GM19239 (cell line): Measurements from ENCODE around the gene IGLL5.
A peak's percentile ranks its signal among the peaks of the same experiment; 100 is the strongest.
"Not testable (repeated sequence)": the region's sequence is repeated elsewhere in the genome, so short reads cannot be mapped to it uniquely, and the experiment has no call there.

Experiments
- DNase-seq: peaks from one replicate; pipeline ENCODE4 v3.0.0; 2011; ENCODE audit warnings: low spot score; ENCODE audit not compliant: insufficient read length
- FAIRE-seq: peaks from 2 replicates; lab custom pipeline; 2011; peaks lifted over from hg19 to GRCh38; lab: Jason Lieb, UNC

Gene IGLL5

GRCh38 chr22:22911327-22912134, 23.9 kb downstream of the IGLL5 start:
- FAIRE-seq, result no peak

GRCh38 chr22:22912135-22912987, 24.7 kb downstream of the IGLL5 start:
- FAIRE-seq, result no peak
- DNase-seq, result no peak

More at GRCh38 chr22:22911327-22912134, 23.9 kb downstream of the IGLL5 start:
- no peak for DNase-seq

GRCh38 chr22:22912988-22913253, 25.3 kb downstream of the IGLL5 start:
- DNase-seq (no peak), FAIRE-seq (no peak)

GRCh38 chr22:22913989-22914388, 26.4 kb downstream of the IGLL5 start:
- FAIRE-seq (no peak), DNase-seq (no peak)

- FAIRE-seq, result no peak
These were observed 27.4 kb downstream of the IGLL5 start for GRCh38 chr22:22914726-22915669.

GRCh38 chr22:22915670-22916035, 28.0 kb downstream of the IGLL5 start:
- DNase-seq (no peak), FAIRE-seq (no peak)

More at GRCh38 chr22:22914726-22915669, 27.4 kb downstream of the IGLL5 start:
- DNase-seq, result no peak

GRCh38 chr22:22916215-22916951, 28.8 kb downstream of the IGLL5 start:
- FAIRE-seq (peak; percentile 21), DNase-seq (no peak)

GRCh38 chr22:22916952-22917290, 29.3 kb downstream of the IGLL5 start:
- FAIRE-seq, result no peak
- DNase-seq, result no peak

- DNase-seq (no peak), FAIRE-seq (no peak)
These were observed 29.8 kb downstream of the IGLL5 start for GRCh38 chr22:22917377-22917776.

GRCh38 chr22:22918297-22918965, 30.8 kb downstream of the IGLL5 start:
- FAIRE-seq (no peak), DNase-seq (no peak)

- FAIRE-seq (no peak), DNase-seq (no peak)
These were observed 31.4 kb downstream of the IGLL5 start for GRCh38 chr22:22919041-22919440.

GRCh38 chr22:22920104-22920654, 32.6 kb downstream of the IGLL5 start:
- FAIRE-seq (no peak), DNase-seq (no peak)

- no peak for FAIRE-seq
- no peak for DNase-seq
These were observed 33.4 kb downstream of the IGLL5 start for GRCh38 chr22:22920910-22921550.

- no peak for DNase-seq
- no peak for FAIRE-seq
These were observed 34.0 kb downstream of the IGLL5 start for GRCh38 chr22:22921575-22921974.

- FAIRE-seq, DNase-seq: not testable (repeated sequence)
These were observed 34.7 kb downstream of the IGLL5 start for GRCh38 chr22:22922092-22922953.

GRCh38 chr22:22922954-22923319, 35.3 kb downstream of the IGLL5 start:
- no peak for FAIRE-seq
- no peak for DNase-seq

- FAIRE-seq (no peak), DNase-seq (no peak)
These were observed 35.8 kb downstream of the IGLL5 start for GRCh38 chr22:22923379-22923778.

GRCh38 chr22:22923930-22924329, 36.3 kb downstream of the IGLL5 start:
- DNase-seq (no peak), FAIRE-seq (no peak)
